Testis (tissue), 3 donors: ENCODE measurements around the gene HES1. TPM values are rescaled to one million over a fixed set of nuclear protein-coding genes. Genes with fewer than 3 reads are reported as not detected.

Experiments used
- DNase-seq: peaks from one replicate; pipeline ENCODE4 v3.0.0-alpha.2; 2019
- H3K27ac ChIP-seq, 2 donors: fragments of 200-600 bp; sonication (generic); one replicate each; pipeline ENCODE4 v1.5.1; 2019
- H3K27me3 ChIP-seq: fragments of 200-600 bp; sonication (generic); one replicate; pipeline ENCODE4 v1.5.1; 2019
- H3K36me3 ChIP-seq: fragments of 200-600 bp; sonication (generic); one replicate; pipeline ENCODE4 v1.5.1; 2017; ENCODE audit warnings: low read depth; ENCODE audit errors: missing control alignments
- H3K4me1 ChIP-seq: fragments of 200-600 bp; sonication (generic); one replicate; pipeline ENCODE4 v1.5.1; 2019
- H3K4me3 ChIP-seq, 2 donors: fragments of 200-600 bp; sonication (generic); one replicate each; pipeline ENCODE4 v1.5.1; 2017 to 2019
- H3K9me3 ChIP-seq: fragments of 200-600 bp; sonication (generic); one replicate; pipeline ENCODE4 v1.5.1; 2017
- POLR2A ChIP-seq: fragments of 450-650 bp; IDR thresholded peaks from one replicate; pipeline ENCODE4 v1.6.1; 2017; ENCODE audit warnings: antibody characterized with exemption, mild to moderate bottlenecking, moderate library complexity
- WGBS, 2 donors: methylation state at CpG; one replicate each; pipeline ENCODE4 v1.1.5; 2018; 5-methylcytosine and 5-hydroxymethylcytosine counted together
- intact Hi-C: fragments of 100-400 bp; cut with DNase I; formaldehyde crosslinking; loops from one replicate; pipeline ENCODE4 v1.15.1; 2023; ENCODE audit warnings: low total_unique reads
- polyA plus RNA-seq: library from polyadenylated mRNA; stranded (reverse); fragments of 350-450 nt; fragmentation: Illumina TruSeq; extraction: RNeasy Lipid Tissue Mini Kit (QIAGEN cat#74804); gene quantifications from one replicate; pipeline ENCODE4 v1.2.3, GENCODE V29; 2014; ENCODE audit warnings: low read depth, low replicate concordance; ENCODE audit not compliant: insufficient read depth
- small RNA-seq, 2 donors: library from RNA; depleted of rRNA; stranded (forward); fragments of <200 nt; gene quantifications; one replicate each; pipeline ENCODE3, GENCODE V24; 2016
- total RNA-seq, 2 donors: library from RNA; depleted of rRNA; stranded (reverse); fragments of >200 nt; gene quantifications; one replicate each; pipeline ENCODE4 v1.2.3, GENCODE V29; 2016
- TF ChIP-seq, protein P1 (sequence below), 3 experiments: fragments of 450-650 bp in 2 of 3; fragments of 200-600 bp in 1 of 3; sonication (generic) in 1 of 3; IDR thresholded peaks; one replicate each; pipeline ENCODE4 v1.5.1; 2016 to 2019; ENCODE audit warnings: antibody characterized with exemption in 3 of 3, mild to moderate bottlenecking in 2 of 3, moderate library complexity in 1 of 3

Gene HES1
- total and polyA plus RNA-seq, 3 donors from 2014 or later: 17.5 to 41.1 (median 38.9) TPM

DNA sequence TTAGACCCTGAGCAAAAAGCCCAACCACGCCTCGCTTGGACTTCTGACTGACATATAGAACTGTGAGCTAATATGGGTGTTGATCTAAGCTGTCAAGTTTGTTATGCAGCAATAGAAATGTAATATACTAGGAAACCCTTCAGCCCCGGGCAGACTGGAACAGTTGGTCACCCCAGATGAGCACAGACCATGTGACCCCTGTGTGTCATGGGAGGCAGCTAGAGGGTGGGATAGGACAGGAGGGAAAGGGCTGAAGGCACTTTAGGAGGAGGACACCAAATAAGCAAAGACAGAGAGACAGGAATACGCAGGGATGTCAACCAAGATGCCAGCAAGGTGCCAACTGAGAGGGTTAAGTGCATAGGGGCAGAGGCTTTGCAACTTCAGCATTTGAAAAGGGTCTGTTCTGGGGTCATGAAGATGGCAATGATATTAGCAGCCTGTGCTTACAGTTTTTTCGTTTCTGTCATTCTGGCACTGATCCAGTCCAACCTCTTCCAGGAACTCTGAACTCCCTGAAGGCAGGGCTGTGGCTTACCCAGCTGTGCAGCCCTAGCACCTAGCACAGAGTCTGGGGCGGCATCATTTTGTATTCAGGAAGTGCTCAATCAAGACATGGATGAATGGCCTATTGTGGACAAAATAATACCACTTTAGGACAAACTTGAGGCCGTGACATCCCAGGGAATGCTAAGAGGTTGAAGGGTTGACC is 51.4 kb downstream of the HES1 start:
- TF ChIP-seq, protein P1, sequence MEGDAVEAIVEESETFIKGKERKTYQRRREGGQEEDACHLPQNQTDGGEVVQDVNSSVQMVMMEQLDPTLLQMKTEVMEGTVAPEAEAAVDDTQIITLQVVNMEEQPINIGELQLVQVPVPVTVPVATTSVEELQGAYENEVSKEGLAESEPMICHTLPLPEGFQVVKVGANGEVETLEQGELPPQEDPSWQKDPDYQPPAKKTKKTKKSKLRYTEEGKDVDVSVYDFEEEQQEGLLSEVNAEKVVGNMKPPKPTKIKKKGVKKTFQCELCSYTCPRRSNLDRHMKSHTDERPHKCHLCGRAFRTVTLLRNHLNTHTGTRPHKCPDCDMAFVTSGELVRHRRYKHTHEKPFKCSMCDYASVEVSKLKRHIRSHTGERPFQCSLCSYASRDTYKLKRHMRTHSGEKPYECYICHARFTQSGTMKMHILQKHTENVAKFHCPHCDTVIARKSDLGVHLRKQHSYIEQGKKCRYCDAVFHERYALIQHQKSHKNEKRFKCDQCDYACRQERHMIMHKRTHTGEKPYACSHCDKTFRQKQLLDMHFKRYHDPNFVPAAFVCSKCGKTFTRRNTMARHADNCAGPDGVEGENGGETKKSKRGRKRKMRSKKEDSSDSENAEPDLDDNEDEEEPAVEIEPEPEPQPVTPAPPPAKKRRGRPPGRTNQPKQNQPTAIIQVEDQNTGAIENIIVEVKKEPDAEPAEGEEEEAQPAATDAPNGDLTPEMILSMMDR (IDR thresholded peaks at IDR 0.05): no peak
- TF ChIP-seq POLR2A: no peak
- Histone ChIP-seq H3K27me3 (no peaks in the 10 kb centered on the region), H3K9me3 (no peaks in the 10 kb centered on the region), H3K27ac (no peak overlapping the region), H3K4me3 (no peak overlapping the region), H3K36me3 (no peaks in the 10 kb centered on the region), H3K4me1 (peaks cover 4% of the 10 kb centered on the region)
- intact Hi-C loops: no loop called here
- 85 to 86% methylated on average over 5 to 7 of the region's 7 CpGs for WGBS, 2 donors
- no peak for DNase-seq

Small RNA genes lying within 50 kb of the gene (small RNA-seq; reads per million reads assigned to genes)
- gene RN7SL215P: 0 reads per million in 2 donors

Other genes starting within 250 kb of the HES1 start
- 1 to 10 TPM; 1.1 to 1.4 TPM for gene CPN2, start 215.2 kb downstream of the HES1 start, total RNA-seq
- 0.36 TPM for gene CPN2, start 215.2 kb downstream of the HES1 start, polyA plus RNA-seq
- gene LRRC15, start 233.6 kb downstream of the HES1 start, total RNA-seq: under 1 TPM in 1 of 2 donors, not detected in 1; 0.06 TPM
- gene LRRC15, start 233.6 kb downstream of the HES1 start, polyA plus RNA-seq: 0.75 TPM